AG09319 (cell line): ENCODE results near the gene GPATCH8.

Experiments used
- DNase-seq: peaks from one replicate; pipeline ENCODE4 v3.0.0-alpha.2; 2010; ENCODE audit warnings: low read depth; ENCODE audit errors: extremely low read depth
- CTCF ChIP-seq: IDR thresholded peaks from 2 replicates; pipeline ENCODE4 v1.5.1; 2011; ENCODE audit warnings: low read depth, mild to moderate bottlenecking, inconsistent platforms, low read length, moderate library complexity

GPATCH8 gene

GRCh38 chr17:44533533-44534246 is 30.5 kb upstream of the GPATCH8 start:
- peak; percentile 64 for DNase-seq
- TF ChIP-seq CTCF = peak; percentile 98

DNA sequence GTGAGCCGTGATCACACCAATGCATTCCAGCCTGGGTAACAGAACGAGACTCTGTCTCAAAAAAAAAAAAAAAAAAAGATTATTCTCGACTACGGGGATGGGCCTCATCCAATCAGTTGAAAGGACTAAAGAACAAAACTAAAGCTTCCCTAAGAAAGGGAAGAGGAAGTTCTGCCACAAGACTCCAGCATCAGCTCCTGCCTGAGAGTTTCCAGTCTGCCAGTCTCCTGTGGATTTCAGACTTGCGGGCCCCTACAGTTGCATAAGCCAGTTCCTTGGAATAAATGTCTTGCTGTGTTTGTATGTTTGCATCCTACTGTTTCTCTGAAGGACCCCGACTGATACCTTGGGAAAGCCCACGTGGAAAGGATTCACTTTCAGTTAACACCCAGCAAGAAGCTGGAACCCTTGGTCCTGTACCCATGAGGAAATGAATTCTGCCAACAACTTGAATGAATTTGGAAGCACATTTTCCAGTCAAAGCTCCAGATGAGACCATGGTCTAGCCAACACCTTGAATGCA is 27.8 kb upstream of the GPATCH8 start:
- no peak for TF ChIP-seq CTCF
- DNase-seq = no peak

- TF ChIP-seq CTCF = no peak
These were observed 26.7 kb upstream of the GPATCH8 start for GRCh38 chr17:44529864-44530263.

DNA sequence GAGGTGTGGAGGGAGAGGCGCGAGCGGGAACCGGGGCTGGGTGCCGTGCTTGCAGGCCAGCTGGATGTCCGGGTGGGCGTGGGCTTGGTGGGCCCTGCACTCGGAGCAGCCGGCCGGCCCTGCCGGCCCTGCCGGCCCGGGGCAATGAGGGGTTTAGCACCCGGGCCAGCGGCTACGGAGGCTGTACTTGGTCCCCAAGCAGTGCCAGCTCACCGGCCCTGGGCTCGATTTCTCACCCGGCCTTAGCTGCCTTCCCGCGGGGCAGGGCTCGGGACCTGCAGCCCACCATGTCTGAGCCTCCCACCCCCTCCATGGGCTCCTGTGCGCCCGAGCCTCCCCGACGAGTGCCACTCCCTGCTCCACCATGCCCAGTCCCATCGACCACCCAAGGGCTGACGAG is 24.7 kb upstream of the GPATCH8 start:
- DNase-seq = no peak
- TF ChIP-seq CTCF = no peak

More at GRCh38 chr17:44529864-44530263, 26.7 kb upstream of the GPATCH8 start:
- no peak for DNase-seq

DNA sequence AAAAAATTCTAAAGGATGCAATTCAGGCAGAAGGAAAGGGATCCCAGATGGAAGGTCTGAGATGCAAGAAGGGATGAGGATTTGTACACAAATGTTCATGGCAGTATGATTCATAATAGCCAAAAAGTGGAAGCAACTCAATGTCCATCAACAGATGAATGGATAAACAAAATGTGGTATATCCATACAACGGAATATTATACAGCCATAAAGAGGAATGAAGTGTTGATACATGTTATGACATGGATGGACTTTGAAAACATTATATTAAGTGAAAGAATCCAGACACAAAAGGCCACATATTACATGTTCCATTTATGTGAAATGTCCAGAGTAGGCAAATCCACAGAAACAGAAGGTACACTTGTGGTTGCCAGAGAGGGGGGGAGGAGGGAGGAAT is 23.9 kb upstream of the GPATCH8 start:
- DNase-seq = no peak
- TF ChIP-seq CTCF = no peak

DNA sequence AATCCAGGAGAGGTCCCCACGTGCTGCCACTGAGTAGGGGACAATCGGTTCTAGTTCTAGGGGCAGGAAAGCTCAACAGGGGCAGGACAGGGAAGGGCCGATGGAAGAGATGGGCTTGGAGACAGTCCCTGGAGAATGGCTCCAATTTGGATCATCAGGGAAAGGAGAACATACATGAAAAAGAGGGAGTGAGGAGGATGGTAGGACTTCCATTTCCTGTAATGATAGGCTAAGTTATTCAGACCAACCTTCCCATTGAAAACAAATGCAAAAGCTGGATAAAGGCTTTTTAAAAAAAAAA is 20.4 kb upstream of the GPATCH8 start:
- TF ChIP-seq CTCF = no peak
- DNase-seq = no peak

DNA sequence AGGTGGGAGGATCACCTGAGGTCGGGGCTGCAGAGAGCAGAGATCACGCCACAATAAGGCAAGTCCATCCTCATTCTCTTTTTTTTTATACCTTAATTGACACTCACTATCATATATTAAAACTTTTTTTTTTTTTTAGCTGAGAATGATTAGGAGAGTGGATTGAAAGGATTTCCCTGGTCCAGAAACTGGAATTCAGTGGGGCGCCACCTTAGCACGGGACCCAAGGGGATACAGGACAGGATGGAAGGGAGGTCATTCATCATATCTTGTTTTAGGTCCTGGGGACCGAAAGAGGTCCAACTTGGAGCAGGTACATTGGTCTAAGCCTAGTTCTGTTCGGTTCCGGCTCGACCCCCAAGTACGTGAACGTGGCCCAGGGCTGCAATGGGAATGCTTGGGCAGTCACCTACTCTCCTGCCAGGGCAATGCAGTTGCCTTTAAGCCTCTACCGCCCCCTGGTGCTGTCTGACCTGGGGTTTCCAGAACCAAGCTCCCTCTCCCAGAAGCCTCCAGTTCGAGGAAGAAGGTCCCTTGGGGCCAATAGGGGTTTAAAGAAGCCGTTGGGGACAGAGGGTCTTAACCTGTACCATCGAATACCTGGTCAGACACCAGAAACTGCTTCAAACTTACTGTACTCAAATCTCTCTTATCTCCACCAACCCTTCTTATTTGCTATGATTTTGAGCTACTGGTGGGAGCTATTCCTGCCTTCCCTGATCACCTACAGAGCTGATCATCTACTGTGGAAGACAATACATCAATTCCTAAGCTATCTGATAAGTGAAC is 19.9 kb upstream of the GPATCH8 start:
- DNase-seq = no peak
- peak; percentile 67 for TF ChIP-seq CTCF
